ENCODE data around the gene LBHD1. TPM values are rescaled to one million over a fixed set of nuclear protein-coding genes. Genes with fewer than 3 reads are reported as not detected.
"Not testable (repeated sequence)": the region's sequence is repeated elsewhere in the genome, so short reads cannot be mapped to it uniquely, and the experiment has no call there.

The LBHD1 gene
- polyA plus RNA-seq, 3 donors, result 2.4 to 5.2 (median 4.4) TPM

- 73 to 100% (median 87%) methylated on average over 4 of the region's 4 CpGs for WGBS, 3 donors
- not testable (repeated sequence) for H3K27ac ChIP-seq (ENCODE audit: low read depth, low read length)
Observed at GRCh38 chr11:62703921-62704320, 31.9 kb upstream of the LBHD1 start.

- H3K27ac ChIP-seq (ENCODE audit: low read depth, low read length), result no peak overlapping the region
- 67 to 90% (median 71%) methylated on average over 8 to 11 of the region's 11 CpGs for WGBS, 3 donors
Observed at GRCh38 chr11:62702246-62702645, 30.2 kb upstream of the LBHD1 start.

- H3K27ac ChIP-seq (ENCODE audit: low read depth, low read length), result no peak overlapping the region
- WGBS, 3 donors, result 39 to 55% (median 42%) methylated on average over 14 of the region's 14 CpGs
Observed at GRCh38 chr11:62694455-62695167, 22.5 kb upstream of the LBHD1 start.

- not testable (repeated sequence) for H3K27ac ChIP-seq (ENCODE audit: low read depth, low read length)
- 71 to 100% (median 90%) methylated on average over 3 to 4 of the region's 4 CpGs for WGBS, 3 donors
Observed at GRCh38 chr11:62693624-62694023, 21.6 kb upstream of the LBHD1 start.

GRCh38 chr11:62689421-62690183 is 17.5 kb upstream of the LBHD1 start, which contains the start of gene LRRN4CL:
LRRN4CL (minus strand) TSS chr11:62689530; CDS start chr11:62688508, 1,022 bp downstream.
- WGBS, 3 donors, result 44 to 46% (median 45%) methylated on average over 11 of the region's 11 CpGs
- H3K27ac ChIP-seq (ENCODE audit: low read depth, low read length), result no peak within 1 kb of the TSS

- 16 to 61% (median 45%) methylated on average over 1 of the region's 1 CpG for WGBS, 3 donors
Observed at GRCh38 chr11:62688491-62688890, 16.4 kb upstream of the LBHD1 start.

GRCh38 chr11:62687508-62688396 is 15.7 kb upstream of the LBHD1 start:
- 37 to 44% (median 40%) methylated on average over 70 to 74 of the region's 74 CpGs for WGBS, 3 donors
- H3K27ac ChIP-seq (ENCODE audit: low read depth, low read length), result no peak overlapping the region

More at GRCh38 chr11:62688491-62688890, 16.4 kb upstream of the LBHD1 start:
- H3K27ac ChIP-seq (ENCODE audit: low read depth, low read length), result no peak overlapping the region

- 64 to 95% (median 84%) methylated on average over 7 of the region's 7 CpGs for WGBS, 3 donors
Observed at GRCh38 chr11:62682518-62682917, 10.5 kb upstream of the LBHD1 start.

GRCh38 chr11:62680825-62681240 is 8.8 kb upstream of the LBHD1 start:
- H3K27ac ChIP-seq (ENCODE audit: low read depth, low read length), result no peak overlapping the region
- 36 to 40% (median 39%) methylated on average over 4 of the region's 4 CpGs for WGBS, 3 donors

More at GRCh38 chr11:62682518-62682917, 10.5 kb upstream of the LBHD1 start:
- no peak overlapping the region for H3K27ac ChIP-seq (ENCODE audit: low read depth, low read length)

- H3K27ac ChIP-seq (ENCODE audit: low read depth, low read length), result peak within 1 kb of the TSS; percentile 68
- WGBS, 3 donors, result 4 to 7% (median 5%) methylated on average over 43 to 55 of the region's 55 CpGs
Observed at GRCh38 chr11:62678770-62679696, 7.0 kb upstream of the LBHD1 start, which contains the start of gene UBXN1. UBXN1 (minus strand) TSS chr11:62679073; CDS start chr11:62678923, 150 bp downstream.

- peak overlapping the region; percentile 68 for H3K27ac ChIP-seq (ENCODE audit: low read depth, low read length)
- WGBS, 3 donors, result 3 to 5% (median 4%) methylated on average over 16 of the region's 16 CpGs
Observed at GRCh38 chr11:62678433-62678769, 6.3 kb upstream of the LBHD1 start.

GRCh38 chr11:62677714-62678113 is 5.6 kb upstream of the LBHD1 start:
- WGBS, 3 donors, result 78 to 81% (median 80%) methylated on average over 15 of the region's 15 CpGs

GRCh38 chr11:62677156-62677555 is 5.1 kb upstream of the LBHD1 start:
- H3K27ac ChIP-seq (ENCODE audit: low read depth, low read length), result no peak overlapping the region
- WGBS, 3 donors, result 70 to 82% (median 77%) methylated on average over 6 of the region's 6 CpGs

More at GRCh38 chr11:62677714-62678113, 5.6 kb upstream of the LBHD1 start:
- H3K27ac ChIP-seq (ENCODE audit: low read depth, low read length), result no peak overlapping the region

- H3K27ac ChIP-seq (ENCODE audit: low read depth, low read length), result no peak overlapping the region
- WGBS, 3 donors, result 26 to 57% (median 53%) methylated on average over 6 of the region's 6 CpGs
Observed at GRCh38 chr11:62676698-62677097, 4.6 kb upstream of the LBHD1 start.

- WGBS, 3 donors, result 89 to 98% (median 92%) methylated on average over 10 of the region's 10 CpGs
- not testable (repeated sequence) for H3K27ac ChIP-seq (ENCODE audit: low read depth, low read length)
Observed at GRCh38 chr11:62675415-62675814, 3.3 kb upstream of the LBHD1 start.

GRCh38 chr11:62673196-62673525 is 1.1 kb upstream of the LBHD1 start:
- 75 to 82% (median 80%) methylated on average over 2 of the region's 2 CpGs for WGBS, 3 donors
- H3K27ac ChIP-seq (ENCODE audit: low read depth, low read length), result no peak overlapping the region

- peak overlapping the region; percentile 62 for H3K27ac ChIP-seq (ENCODE audit: low read depth, low read length)
- WGBS, 3 donors, result 0% methylated on average over 17 of the region's 17 CpGs
Observed at GRCh38 chr11:62671236-62671607, 845 bp downstream of the LBHD1 start.
